Duodenal mucosa (tissue), 2 donors: Measurements from ENCODE around the gene SLC13A2.

Source experiments
- H3K27ac ChIP-seq: one replicate; pipeline ENCODE4 v1.7.0; 2013; ENCODE audit warnings: low read depth, low read length
- H3K27me3 ChIP-seq, 2 donors: one replicate each; pipeline ENCODE4 v1.7.0; 2013; ENCODE audit warnings: low read length in 2 of 2, control low read depth in 1 of 2; ENCODE audit not compliant: insufficient read depth in 2 of 2, control insufficient read depth in 1 of 2
- H3K36me3 ChIP-seq, 2 donors: one replicate each; pipeline ENCODE4 v1.7.0; 2013; ENCODE audit warnings: low read length in 2 of 2, control low read depth in 1 of 2; ENCODE audit not compliant: insufficient read depth in 2 of 2, control insufficient read depth in 1 of 2
- H3K4me1 ChIP-seq, 2 donors: one replicate each; pipeline ENCODE4 v1.7.0; 2013; ENCODE audit warnings: low read length in 2 of 2, control low read depth in 1 of 2; ENCODE audit not compliant: insufficient read depth in 2 of 2, control insufficient read depth in 1 of 2
- H3K4me3 ChIP-seq, 2 donors: one replicate each; pipeline ENCODE4 v1.7.0; 2013; ENCODE audit warnings: low read length in 2 of 2, low read depth in 1 of 2
- H3K9ac ChIP-seq, 2 donors: one replicate each; pipeline ENCODE4 v1.7.0; 2013; ENCODE audit warnings: low read length in 2 of 2, low read depth in 1 of 2
- H3K9me3 ChIP-seq, 2 donors: one replicate each; pipeline ENCODE4 v1.7.0; 2013; ENCODE audit warnings: low read length in 2 of 2, control low read depth in 1 of 2; ENCODE audit not compliant: control insufficient read depth in 1 of 2

SLC13A2 gene

GRCh38 chr17:28532050-28532960 lies 58.9 kb downstream of the SLC13A2 start:
- H3K27ac ChIP-seq: no peak overlapping the region
- peaks cover 0 to 3% of the 10 kb centered on the region in 2 donors for H3K27me3 ChIP-seq
- peaks cover 16 to 35% of the 10 kb centered on the region in 2 donors for H3K4me1 ChIP-seq
- H3K4me3 ChIP-seq: no peak overlapping the region
- H3K36me3 ChIP-seq: no peaks in the 10 kb centered on the region
- no peaks in the 10 kb centered on the region for H3K9me3 ChIP-seq
- H3K9ac ChIP-seq: no peak overlapping the region

DNA sequence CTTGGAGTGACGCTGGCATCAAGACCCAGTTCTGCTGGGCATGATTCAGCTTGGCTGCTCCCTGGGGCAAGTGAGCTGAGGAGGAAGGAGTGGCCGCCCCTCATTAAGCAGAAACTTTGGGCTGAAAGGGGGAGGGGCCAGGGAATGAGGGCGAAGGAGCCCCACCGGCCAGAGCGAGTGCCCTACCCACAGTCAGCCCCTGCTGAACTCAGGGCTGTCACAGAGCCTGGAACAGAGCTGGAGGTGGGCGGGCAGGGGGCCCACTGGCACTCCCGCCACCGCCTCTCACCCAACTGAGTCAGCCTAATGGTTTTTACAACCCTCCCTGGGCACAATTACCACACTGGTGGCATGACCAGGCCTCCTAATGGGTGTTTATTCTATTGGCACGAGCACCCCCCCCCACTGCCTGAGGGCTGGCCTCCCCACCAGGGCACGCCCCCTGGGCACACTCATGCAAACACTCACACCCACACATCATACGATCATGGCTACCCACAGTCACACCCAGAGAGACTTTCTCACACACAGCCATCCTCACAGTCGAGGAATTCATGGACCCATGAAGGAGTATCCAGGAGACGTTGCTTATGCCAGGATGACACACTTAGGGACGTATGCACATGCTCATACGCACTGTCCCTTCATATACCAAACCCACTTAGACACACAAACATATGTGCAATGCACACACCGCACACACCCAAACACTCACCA lies 59.8 kb downstream of the SLC13A2 start:
- H3K27ac ChIP-seq: no peak overlapping the region
- H3K4me1 ChIP-seq: peaks cover 19 to 26% of the 10 kb centered on the region in 2 donors
- H3K36me3 ChIP-seq: no peaks in the 10 kb centered on the region
- no peak overlapping the region for H3K4me3 ChIP-seq
- no peak overlapping the region for H3K9ac ChIP-seq
- no peaks in the 10 kb centered on the region for H3K9me3 ChIP-seq
- H3K27me3 ChIP-seq: peaks cover 0 to 3% of the 10 kb centered on the region in 2 donors

DNA sequence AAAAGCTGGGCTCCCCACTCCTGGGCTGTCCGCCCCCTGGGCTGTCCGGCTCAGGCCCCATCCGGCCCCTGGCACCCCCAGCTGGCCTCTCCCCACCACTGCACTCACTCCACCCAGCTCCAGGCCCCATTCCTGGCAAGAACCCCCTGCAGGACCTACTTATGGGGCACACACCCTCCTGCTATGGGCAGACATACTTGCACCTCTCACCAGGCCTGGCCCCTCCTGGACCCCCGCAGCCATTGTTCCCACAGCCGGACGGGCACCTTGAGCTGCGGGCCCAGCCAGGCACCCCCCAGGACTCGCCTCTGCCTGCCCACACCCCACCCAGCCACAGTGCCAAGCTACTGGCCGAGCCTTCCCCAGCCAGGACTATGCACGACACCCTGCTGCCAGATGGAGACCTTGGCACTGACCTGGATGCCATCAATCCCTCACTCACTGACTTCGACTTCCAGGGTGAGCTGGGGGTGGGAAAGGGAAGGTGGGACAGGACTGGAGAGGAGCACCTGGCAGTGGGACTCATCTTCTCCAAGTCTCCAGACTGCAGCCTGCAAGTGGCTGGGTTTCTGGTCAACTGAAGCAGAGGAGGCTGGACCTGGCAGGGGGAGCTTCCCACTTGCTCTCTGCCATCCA lies 61.4 kb downstream of the SLC13A2 start:
- no peak overlapping the region for H3K9ac ChIP-seq
- H3K36me3 ChIP-seq: no peaks in the 10 kb centered on the region
- H3K4me3 ChIP-seq: no peak overlapping the region
- no peak overlapping the region for H3K27ac ChIP-seq
- H3K27me3 ChIP-seq: peaks cover 0 to 3% of the 10 kb centered on the region in 2 donors
- H3K4me1 ChIP-seq: peaks cover 19 to 25% of the 10 kb centered on the region in 2 donors
- H3K9me3 ChIP-seq: no peaks in the 10 kb centered on the region

DNA sequence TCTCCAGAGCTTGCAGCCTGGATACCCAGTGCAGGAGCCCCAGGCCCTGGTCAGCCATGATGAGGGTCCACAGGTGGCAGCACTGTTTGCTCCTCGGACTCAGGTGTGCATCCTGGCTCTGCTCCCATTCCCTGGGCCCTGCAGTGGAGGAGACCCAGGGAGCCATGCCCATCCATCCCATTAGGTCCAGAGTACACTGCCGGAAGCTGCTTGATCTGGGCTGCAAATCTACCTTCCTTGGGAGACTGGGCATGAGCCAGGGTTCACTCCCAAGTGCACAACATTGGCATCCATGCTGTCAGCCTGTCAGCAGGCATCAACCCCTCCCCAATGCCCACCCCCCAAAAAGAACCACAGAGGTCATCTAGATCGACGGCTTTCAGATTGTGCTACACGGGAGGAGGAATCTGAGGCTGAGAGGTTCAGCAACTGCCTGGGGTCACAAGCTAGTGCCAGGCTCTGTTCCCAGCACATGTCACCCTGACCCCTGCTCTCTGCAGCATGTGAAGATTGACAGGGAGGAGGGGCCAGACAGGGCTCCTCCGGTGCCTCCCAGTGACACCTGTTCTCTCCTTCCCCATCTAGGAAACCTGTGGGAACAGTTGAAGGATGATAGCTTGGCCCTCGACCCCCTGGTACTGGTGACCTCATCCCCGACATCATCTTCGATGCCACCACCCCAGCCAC lies 63.2 kb downstream of the SLC13A2 start:
- no peaks in the 10 kb centered on the region for H3K9me3 ChIP-seq
- H3K27ac ChIP-seq: no peak overlapping the region
- H3K4me1 ChIP-seq: peaks cover 19 to 25% of the 10 kb centered on the region in 2 donors
- no peak overlapping the region for H3K4me3 ChIP-seq
- no peak overlapping the region for H3K9ac ChIP-seq
- H3K27me3 ChIP-seq: no peaks in the 10 kb centered on the region
- H3K36me3 ChIP-seq: no peaks in the 10 kb centered on the region

DNA sequence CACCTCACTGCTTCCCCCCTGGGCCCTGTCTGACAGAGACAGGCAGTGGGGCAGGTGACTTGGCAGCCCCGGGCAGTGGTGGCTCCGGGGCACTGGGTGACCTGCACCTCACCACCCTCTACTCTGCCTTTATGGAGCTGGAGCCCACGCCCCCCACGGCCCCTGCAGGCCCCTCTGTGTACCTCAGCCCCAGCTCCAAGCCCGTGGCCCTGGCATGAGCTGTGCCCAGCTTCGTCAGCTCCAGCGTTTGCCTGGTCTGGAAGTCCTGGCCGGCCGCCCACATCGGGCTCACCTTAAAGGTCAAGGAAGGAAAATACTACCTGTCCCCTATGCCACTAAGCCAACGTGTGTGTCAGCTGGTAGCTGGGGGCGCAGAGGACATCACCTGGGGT lies 63.8 kb downstream of the SLC13A2 start:
- Histone ChIP-seq H3K27ac (no peak overlapping the region), H3K4me1 (peaks cover 19 to 25% of the 10 kb centered on the region in 2 donors), H3K27me3 (no peaks in the 10 kb centered on the region), H3K9me3 (no peaks in the 10 kb centered on the region), H3K4me3 (no peak overlapping the region), H3K9ac (no peak overlapping the region), H3K36me3 (no peaks in the 10 kb centered on the region)

GRCh38 chr17:28538296-28538895 lies 65.0 kb downstream of the SLC13A2 start:
- no peak overlapping the region for H3K4me3 ChIP-seq
- H3K9me3 ChIP-seq: no peaks in the 10 kb centered on the region
- H3K27ac ChIP-seq: no peak overlapping the region
- H3K27me3 ChIP-seq: no peaks in the 10 kb centered on the region
- peaks cover 9 to 13% of the 10 kb centered on the region in 2 donors for H3K4me1 ChIP-seq
- no peaks in the 10 kb centered on the region for H3K36me3 ChIP-seq
- no peak overlapping the region for H3K9ac ChIP-seq

- Histone ChIP-seq H3K4me1 (peaks cover 8 to 13% of the 10 kb centered on the region in 2 donors), H3K9me3 (no peaks in the 10 kb centered on the region), H3K4me3 (no peak overlapping the region), H3K27me3 (no peaks in the 10 kb centered on the region), H3K9ac (no peak overlapping the region), H3K36me3 (no peaks in the 10 kb centered on the region), H3K27ac (no peak overlapping the region)
Observed at GRCh38 chr17:28540231-28540630, 66.8 kb downstream of the SLC13A2 start.

DNA sequence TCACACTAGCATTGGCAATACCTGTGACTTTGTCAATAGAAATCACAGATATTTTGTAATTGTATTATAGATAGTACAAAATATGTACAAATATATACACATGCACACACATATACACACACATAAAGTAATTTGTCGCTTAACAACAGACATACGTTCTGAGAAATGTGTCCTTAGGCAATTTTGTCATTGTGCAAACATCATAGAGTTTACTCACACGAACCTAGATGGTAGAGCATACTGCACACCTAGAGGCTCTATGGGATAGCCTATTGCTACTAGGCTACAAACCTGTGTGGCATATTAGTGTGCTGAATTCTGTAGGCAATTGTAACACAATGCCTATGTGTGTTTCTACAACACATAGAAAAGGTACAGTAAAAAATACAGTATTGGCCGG lies 68.0 kb downstream of the SLC13A2 start:
- Histone ChIP-seq H3K4me3 (no peak overlapping the region), H3K27me3 (no peaks in the 10 kb centered on the region)

DNA sequence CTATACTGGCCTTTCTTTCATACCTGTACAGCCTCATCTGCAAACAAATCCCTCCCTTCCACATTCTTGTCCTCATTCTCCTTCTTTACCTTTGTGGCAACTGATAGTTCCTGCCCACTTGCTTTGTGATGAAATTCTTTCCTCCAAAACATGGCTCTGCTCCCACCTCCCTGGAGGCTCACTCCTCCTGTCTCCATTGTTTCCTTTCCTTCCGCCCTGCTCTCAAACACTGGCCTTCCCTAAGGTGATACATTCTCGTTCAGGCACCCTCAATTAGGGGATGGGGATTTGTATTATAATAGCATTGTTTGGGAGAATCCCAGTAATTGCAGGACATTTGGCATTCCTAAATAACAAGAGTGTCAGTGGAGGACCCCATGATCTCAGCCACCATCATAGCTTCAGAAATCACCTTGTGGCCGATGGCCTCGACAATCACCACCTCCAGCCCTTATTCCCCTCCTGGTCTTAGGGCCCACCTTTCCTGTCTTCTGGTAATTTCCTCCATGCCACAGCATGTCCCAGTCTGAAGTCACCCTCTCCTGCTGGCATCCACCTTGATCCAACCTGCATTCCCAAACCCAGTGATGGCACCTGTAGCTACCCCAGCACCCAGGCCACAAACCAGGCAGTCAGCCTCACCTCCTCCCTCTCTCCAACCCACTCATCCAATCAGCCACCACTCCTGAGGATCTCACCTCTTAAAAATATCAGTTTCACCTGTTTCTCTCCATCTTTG lies 71.1 kb downstream of the SLC13A2 start:
- Histone ChIP-seq H3K27ac (no peak overlapping the region), H3K36me3 (peaks cover 0 to 14% of the 10 kb centered on the region in 2 donors), H3K4me1 (peaks cover 5 to 9% of the 10 kb centered on the region in 2 donors), H3K27me3 (no peaks in the 10 kb centered on the region), H3K9me3 (no peaks in the 10 kb centered on the region), H3K9ac (no peak overlapping the region), H3K4me3 (no peak overlapping the region)

More for the DNA sequence above, 68.0 kb downstream of the SLC13A2 start:
- H3K4me1 ChIP-seq: peaks cover 8 to 9% of the 10 kb centered on the region in 2 donors
- H3K36me3 ChIP-seq: peaks cover 0 to 1% of the 10 kb centered on the region in 2 donors
- H3K27ac ChIP-seq: no peak overlapping the region
- no peaks in the 10 kb centered on the region for H3K9me3 ChIP-seq
- no peak overlapping the region for H3K9ac ChIP-seq
